K562 (cell line): ENCODE results near the gene KRTAP2-2. TPM values are rescaled to one million over a fixed set of nuclear protein-coding genes. Genes with fewer than 3 reads are reported as not detected.

Experiments
- ATAC-seq: fragments of 200-7000 bp; cut with Tn5 transposase; 3 replicates; pipeline ENCODE4 v1.9.1; 2020; ENCODE audit warnings: moderate library complexity
- BruUV-seq: library from RNA; stranded (reverse); fragments of 400-500 nt; replicated peaks from 2 replicates; lab custom pipeline; 2021; lab: Mats Ljungman, UMichigan
- CTCF ChIA-PET: fragments of 300-600 bp; formaldehyde crosslinking; extraction: SDS; loops from one replicate; lab custom pipeline; 2021; ENCODE audit warnings: low intra/inter-chr PET ratio; lab: Yijun Ruan, JAX
- POLR2A ChIA-PET: fragments of 300-600, 350-650 bp; sonication (Branson Sonifier 250); formaldehyde crosslinking; extraction: SDS; loops from one replicate; lab custom pipeline; 2021; ENCODE audit warnings: antibody characterized with exemption, inconsistent platforms; lab: Yijun Ruan, JAX
- DNase-seq, 4 experiments: peaks; one replicate each; pipeline versions ENCODE4 v3.0.0 to v3.0.0-alpha.2; 2011 to 2018; ENCODE audit warnings: low spot score in 3 of 4, mixed read lengths in 3 of 4; ENCODE audit errors: extremely low read depth in 1 of 4
- FAIRE-seq: peaks from 2 replicates; lab custom pipeline; 2011; peaks lifted over from hg19 to GRCh38; lab: Jason Lieb, UNC
- H2AFZ ChIP-seq: 2 replicates; pipeline ENCODE4 v1.6.0; 2011; ENCODE audit warnings: low read depth, low read length, control low read depth, inconsistent platforms
- H3K27ac ChIP-seq: fragments of 200-600 bp; 3 replicates; pipeline ENCODE4 v1.8.0; 2011; ENCODE audit warnings: low read depth, mild to moderate bottlenecking, control low read depth, inconsistent platforms, low read length, moderate library complexity, mixed read lengths; ENCODE audit errors: extremely low read depth
- H3K27me3 ChIP-seq, 2 experiments: fragments of 300-600 bp in 1 of 2; 2 replicates in 1 of 2; 3 replicates in 1 of 2; pipeline versions ENCODE4 v1.6.0 to v1.8.0; 2011; ENCODE audit warnings: inconsistent platforms in 2 of 2, low read length in 2 of 2, mild to moderate bottlenecking in 1 of 2, mixed read lengths in 1 of 2, moderate library complexity in 1 of 2; ENCODE audit not compliant: control insufficient read depth in 2 of 2, insufficient read depth in 2 of 2
- H3K36me3 ChIP-seq: fragments of 300-600 bp; 3 replicates; pipeline ENCODE4 v1.8.0; 2011; ENCODE audit warnings: mild to moderate bottlenecking, low read length, inconsistent platforms; ENCODE audit not compliant: control insufficient read depth, insufficient read depth
- H3K4me1 ChIP-seq, 2 experiments: fragments of 200-600 bp in 1 of 2; replicated peaks in 1 of 2; 2 replicates in 1 of 2; 3 replicates in 1 of 2; pipeline versions ENCODE4 v1.5.1 to v1.8.0; 2011; ENCODE audit warnings: inconsistent platforms in 2 of 2, low read length in 2 of 2, mild to moderate bottlenecking in 1 of 2, mixed read lengths in 1 of 2, moderate library complexity in 1 of 2; ENCODE audit not compliant: control insufficient read depth in 2 of 2, insufficient read depth in 2 of 2
- H3K4me2 ChIP-seq: 2 replicates; pipeline ENCODE4 v1.6.1; 2011; ENCODE audit warnings: low read length, control low read depth, inconsistent platforms, mixed read lengths; ENCODE audit not compliant: insufficient read depth
- H3K4me3 ChIP-seq: fragments of 200-600 bp; sonication (generic), shearing (Covaris generic); 2 replicates; pipeline ENCODE4 v1.5.1; 2016; ENCODE audit warnings: control low read depth, inconsistent platforms
- H3K79me2 ChIP-seq: fragments of 200-600 bp; 3 replicates; pipeline ENCODE4 v1.8.0; 2011; ENCODE audit warnings: low read length, inconsistent platforms; ENCODE audit not compliant: control insufficient read depth, insufficient read depth
- H3K9ac ChIP-seq, 2 experiments: 2 replicates each; pipeline versions ENCODE4 v1.6.0 to v1.6.1; 2011; ENCODE audit warnings: low read depth in 2 of 2, low read length in 2 of 2, control low read depth in 1 of 2, inconsistent platforms in 1 of 2, mild to moderate bottlenecking in 1 of 2, mixed read lengths in 1 of 2; ENCODE audit not compliant: insufficient read depth in 1 of 2
- H3K9me1 ChIP-seq: one replicate; pipeline ENCODE4 v1.6.0; 2011; ENCODE audit warnings: inconsistent platforms, mild to moderate bottlenecking, low read length, moderate library complexity; ENCODE audit not compliant: control insufficient read depth, insufficient read depth
- H3K9me3 ChIP-seq: replicated peaks from 2 replicates; pipeline ENCODE4 v1.5.1; 2011; ENCODE audit warnings: low read depth, low read length, inconsistent platforms; ENCODE audit not compliant: control insufficient read depth, insufficient read depth
- H4K20me1 ChIP-seq: replicated peaks from 2 replicates; pipeline ENCODE4 v1.6.1; 2011; ENCODE audit warnings: low read length, inconsistent platforms, mixed read lengths; ENCODE audit not compliant: control insufficient read depth, insufficient read depth
- CHCHD3 ChIP-seq: fragments of 250-450 bp; sonication (Bioruptor Pico); IDR thresholded peaks from 2 replicates; pipeline ENCODE4 v2.1.2; 2022; ENCODE audit warnings: mild to moderate bottlenecking
- ELF1 ChIP-seq: fragments of 200-800 bp; sonication (Bioruptor generic); IDR thresholded peaks from 2 replicates; pipeline ENCODE4 v1.6.1; 2016; ENCODE audit warnings: missing genetic modification characterization, missing compliant biosample characterization
- ERF ChIP-seq: fragments of 450-650 bp; formaldehyde crosslinking; IDR thresholded peaks from 2 replicates; pipeline ENCODE4 v1.4.0; 2020; ENCODE audit warnings: mild to moderate bottlenecking, mixed read lengths
- ETV5 ChIP-seq: sonication (generic); formaldehyde crosslinking; IDR thresholded peaks from 2 replicates; pipeline ENCODE4 v1.4.0; 2020; ENCODE audit warnings: low read depth, mild to moderate bottlenecking, missing genetic modification reagents
- FOXO4 ChIP-seq: fragments of 450-650 bp; formaldehyde crosslinking; IDR thresholded peaks from 2 replicates; pipeline ENCODE4 v1.4.0; 2020; ENCODE audit warnings: mild to moderate bottlenecking, moderate library complexity
- GABPB1 ChIP-seq: sonication (generic); formaldehyde crosslinking; IDR thresholded peaks from 2 replicates; pipeline ENCODE4 v1.8.0; 2022; ENCODE audit warnings: mild to moderate bottlenecking, missing genetic modification reagents
- ILK ChIP-seq: fragments of 450-650 bp; IDR thresholded peaks from 2 replicates; pipeline ENCODE4 v1.6.1; 2016; ENCODE audit warnings: missing genetic modification characterization, low read depth, mild to moderate bottlenecking, missing compliant biosample characterization, moderate library complexity, borderline replicate concordance
- LARP7 ChIP-seq: fragments of 450-650 bp; IDR thresholded peaks from 2 replicates; pipeline ENCODE4 v1.6.1; 2016
- ZHX1 ChIP-seq: fragments of 150-350 bp; conservative IDR thresholded peaks from 2 replicates; pipeline ENCODE4 v1.6.1; 2014; ENCODE audit warnings: low read length
- ZNF592 ChIP-seq: fragments of 450-650 bp; IDR thresholded peaks from 2 replicates; pipeline ENCODE4 v1.6.1; 2017; ENCODE audit warnings: antibody characterized with exemption, mild to moderate bottlenecking
- ZNF655 ChIP-seq: fragments of 250-450 bp; sonication (Bioruptor Pico); IDR thresholded peaks from 2 replicates; pipeline ENCODE4 v1.5.0; 2021
- in situ Hi-C: fragments of 300-500 bp; cut with MboI; formaldehyde crosslinking; loops from 4 replicates; pipeline ENCODE4 v1.15.0; 2018; ENCODE audit warnings: inconsistent platforms, mixed read lengths
- intact Hi-C: fragments of 100-400 bp; cut with micrococcal nuclease; formaldehyde crosslinking; loops from 2 replicates; pipeline ENCODE4 v1.14.2; 2022
- polyA plus RNA-seq, 8 experiments: library from polyadenylated mRNA; depleted of rRNA in 4 of 8; stranded (reverse) in 5 of 8; unstranded in 3 of 8; fragments of >200 nt; fragmentation: Nextera tagmentation in 2 of 8; fragmentation: Illumina TruSeq in 1 of 8; extraction: Ambion mirVana in 2 of 8; extraction: Trizol in 1 of 8; gene quantifications; 2 replicates each; pipeline versions ENCODE4 v1.2.1 to v1.2.3, GENCODE V29; 2011 to 2014; ENCODE audit warnings: inconsistent platforms in 1 of 8, missing spikeins in 1 of 8
- total RNA-seq, 7 experiments: library from RNA; depleted of rRNA in 6 of 7; stranded (reverse); fragments of >200 nt in 6 of 7; fragmentation: Illumina TruSeq in 2 of 7; extraction: Trizol in 2 of 7; gene quantifications; 2 replicates each; pipeline versions ENCODE4 v1.2.1 to v1.2.3, GENCODE V29; 2011 to 2021; ENCODE audit warnings: low replicate concordance in 1 of 7

KRTAP2-2 gene
- total and polyA plus RNA-seq, 9 of the 15 experiments (the other 6 are each of a cell fraction or from before 2014, with no cell fraction given) = not detected

GRCh38 chr17:41010441-41010840 is 44.6 kb downstream of the KRTAP2-2 start:
- FAIRE-seq (no peak), ATAC-seq (no peak)
- Histone ChIP-seq H3K9me1 (no peaks in the 10 kb centered on the region), H3K4me1 (no peaks in the 10 kb centered on the region), H4K20me1 (no peaks in the 10 kb centered on the region), H3K4me3 (no peak overlapping the region), H3K9ac (no peak overlapping the region), H3K36me3 (no peaks in the 10 kb centered on the region)
- TF ChIP-seq ZHX1 (no peak), ETV5 (CRISPR knock-in tag) (no peak), ERF (CRISPR knock-in tag) (no peak), LARP7 (no peak), ZNF592 (no peak), ILK (tag) (no peak), ELF1 (no peak), CHCHD3 (no peak), FOXO4 (CRISPR knock-in tag) (no peak), GABPB1 (no peak), ZNF655 (CRISPR knock-in tag) (no peak)
- TF ChIP-seq, all 486 proteins: peak for 0
- DNase-seq = no peak
- in situ Hi-C loops = no loop called here
- H3K27ac ChIP-seq = no peak overlapping the region
- intact Hi-C loops = no loop called here
- no TSS peak for BruUV-seq
- CTCF ChIA-PET = no interaction called here
- no peak overlapping the region for H3K4me2 ChIP-seq
- no peaks in the 10 kb centered on the region for H3K79me2 ChIP-seq
- no peaks in the 10 kb centered on the region for H3K9me3 ChIP-seq
- POLR2A ChIA-PET = no interaction called here
- no peak overlapping the region for H2AFZ ChIP-seq
- peaks cover 0 to 6% of the 10 kb centered on the region in 2 experiments; a peak in 3 of 5 replicates for H3K27me3 ChIP-seq
